ENCODE measurements around the gene TEAD4.

DNA sequence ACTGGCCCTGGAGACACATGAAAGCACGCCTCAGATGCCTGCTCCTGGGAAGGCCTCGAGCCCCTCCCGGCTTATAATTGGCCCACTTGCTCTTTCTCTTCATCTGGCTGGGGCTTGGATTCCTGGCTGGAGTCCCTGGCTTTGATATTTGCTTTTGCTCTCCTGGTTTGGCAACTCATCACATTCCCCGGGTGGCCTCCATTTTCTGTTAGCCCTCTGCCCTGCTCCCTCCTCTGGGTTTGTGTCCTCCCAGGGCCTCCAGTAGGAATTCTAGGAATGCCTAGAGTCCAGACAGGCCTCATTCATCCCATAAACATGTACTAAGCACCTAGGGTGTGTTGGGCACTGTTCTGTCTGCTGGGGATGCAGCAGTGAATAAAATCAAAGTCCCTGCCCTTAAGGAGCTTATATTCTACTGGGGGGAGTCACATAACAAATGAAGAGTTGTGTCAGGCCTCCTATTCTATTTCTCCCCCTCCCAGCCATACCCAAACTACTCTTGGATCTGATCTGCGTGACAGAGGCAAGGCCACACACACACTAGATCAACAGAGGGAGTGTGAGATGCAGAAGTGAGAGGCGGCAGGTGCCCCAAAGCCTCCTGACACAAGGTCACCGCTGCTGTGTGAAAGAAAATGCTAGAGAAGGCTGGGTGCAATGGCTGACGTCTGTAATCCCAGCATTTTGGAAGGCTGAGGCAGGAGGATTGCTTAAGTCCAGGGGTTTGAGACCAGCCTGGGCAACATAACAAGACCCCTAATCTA lies 96.7 kb downstream of the TEAD4 start:
- TF ChIP-seq, protein P1, sequence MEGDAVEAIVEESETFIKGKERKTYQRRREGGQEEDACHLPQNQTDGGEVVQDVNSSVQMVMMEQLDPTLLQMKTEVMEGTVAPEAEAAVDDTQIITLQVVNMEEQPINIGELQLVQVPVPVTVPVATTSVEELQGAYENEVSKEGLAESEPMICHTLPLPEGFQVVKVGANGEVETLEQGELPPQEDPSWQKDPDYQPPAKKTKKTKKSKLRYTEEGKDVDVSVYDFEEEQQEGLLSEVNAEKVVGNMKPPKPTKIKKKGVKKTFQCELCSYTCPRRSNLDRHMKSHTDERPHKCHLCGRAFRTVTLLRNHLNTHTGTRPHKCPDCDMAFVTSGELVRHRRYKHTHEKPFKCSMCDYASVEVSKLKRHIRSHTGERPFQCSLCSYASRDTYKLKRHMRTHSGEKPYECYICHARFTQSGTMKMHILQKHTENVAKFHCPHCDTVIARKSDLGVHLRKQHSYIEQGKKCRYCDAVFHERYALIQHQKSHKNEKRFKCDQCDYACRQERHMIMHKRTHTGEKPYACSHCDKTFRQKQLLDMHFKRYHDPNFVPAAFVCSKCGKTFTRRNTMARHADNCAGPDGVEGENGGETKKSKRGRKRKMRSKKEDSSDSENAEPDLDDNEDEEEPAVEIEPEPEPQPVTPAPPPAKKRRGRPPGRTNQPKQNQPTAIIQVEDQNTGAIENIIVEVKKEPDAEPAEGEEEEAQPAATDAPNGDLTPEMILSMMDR (IDR thresholded peaks at IDR 0.05; ENCODE audit: low read depth, low read length, missing input control): no peak
- TF ChIP-seq RAD21 (IDR thresholded peaks at IDR 0.05) (no peak), TAF1 (conservative IDR thresholded peaks at IDR 0.05) (no peak), SP1 (IDR thresholded peaks at IDR 0.05) (no peak)
- TF ChIP-seq, protein P2, sequence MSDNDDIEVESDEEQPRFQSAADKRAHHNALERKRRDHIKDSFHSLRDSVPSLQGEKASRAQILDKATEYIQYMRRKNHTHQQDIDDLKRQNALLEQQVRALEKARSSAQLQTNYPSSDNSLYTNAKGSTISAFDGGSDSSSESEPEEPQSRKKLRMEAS (IDR thresholded peaks at IDR 0.05): no peak

All from liver (tissue), 3 donors.